Activated CD4-positive, alpha-beta memory T cell treated with anti-CD3 and anti-CD28 coated beads for 36 hours (primary cell): Measurements from ENCODE around the gene CSTPP1. TPM values are rescaled to one million over a fixed set of nuclear protein-coding genes. Genes with fewer than 3 reads are reported as not detected.
A peak's percentile ranks its signal among the peaks of the same experiment; 100 is the strongest.
"Not testable (repeated sequence)": the region's sequence is repeated elsewhere in the genome, so short reads cannot be mapped to it uniquely, and the experiment has no call there.

ENCODE experiments used
- CTCF ChIA-PET: fragments of 350-600 bp; sonication (Branson Sonifier 250); formaldehyde crosslinking; loops from one replicate; lab custom pipeline; 2021; ENCODE audit warnings: antibody characterized with exemption, inconsistent platforms; lab: Charles Lee
- POLR2A ChIA-PET: fragments of 350-600 bp; sonication (Branson Sonifier 250); formaldehyde crosslinking; loops from one replicate; lab custom pipeline; 2021; ENCODE audit warnings: antibody characterized with exemption; lab: Charles Lee
- DNase-seq: peaks from one replicate; pipeline ENCODE4 v3.0.0-alpha.2; 2020
- H3K27ac Mint-ChIP-seq: one replicate; pipeline ENCODE4 v1.8.0; 2021; ENCODE audit warnings: mixed read lengths
- H3K27me3 Mint-ChIP-seq: one replicate; pipeline ENCODE4 v1.8.0; 2021; ENCODE audit warnings: mixed read lengths
- H3K36me3 Mint-ChIP-seq: one replicate; pipeline ENCODE4 v1.8.0; 2021; ENCODE audit warnings: mixed read lengths
- H3K4me1 Mint-ChIP-seq: one replicate; pipeline ENCODE4 v1.8.0; 2021; ENCODE audit warnings: low read depth, mixed read lengths
- H3K4me3 Mint-ChIP-seq: one replicate; pipeline ENCODE4 v1.8.0; 2021; ENCODE audit warnings: mild to moderate bottlenecking, mixed read lengths
- H3K9me3 Mint-ChIP-seq: one replicate; pipeline ENCODE4 v1.8.0; 2021; ENCODE audit warnings: mixed read lengths
- intact Hi-C: fragments of 100-400 bp; cut with micrococcal nuclease; formaldehyde crosslinking; loops from one replicate; pipeline ENCODE4 v1.15.1; 2023
- total RNA-seq, 2 experiments: library from RNA; stranded (reverse); gene quantifications; one replicate each; pipeline ENCODE4 v1.2.3, GENCODE V29; 2021

CSTPP1 gene
- total RNA-seq, 2 experiments from 2014 or later, result 18.4 to 18.5 TPM

DNA sequence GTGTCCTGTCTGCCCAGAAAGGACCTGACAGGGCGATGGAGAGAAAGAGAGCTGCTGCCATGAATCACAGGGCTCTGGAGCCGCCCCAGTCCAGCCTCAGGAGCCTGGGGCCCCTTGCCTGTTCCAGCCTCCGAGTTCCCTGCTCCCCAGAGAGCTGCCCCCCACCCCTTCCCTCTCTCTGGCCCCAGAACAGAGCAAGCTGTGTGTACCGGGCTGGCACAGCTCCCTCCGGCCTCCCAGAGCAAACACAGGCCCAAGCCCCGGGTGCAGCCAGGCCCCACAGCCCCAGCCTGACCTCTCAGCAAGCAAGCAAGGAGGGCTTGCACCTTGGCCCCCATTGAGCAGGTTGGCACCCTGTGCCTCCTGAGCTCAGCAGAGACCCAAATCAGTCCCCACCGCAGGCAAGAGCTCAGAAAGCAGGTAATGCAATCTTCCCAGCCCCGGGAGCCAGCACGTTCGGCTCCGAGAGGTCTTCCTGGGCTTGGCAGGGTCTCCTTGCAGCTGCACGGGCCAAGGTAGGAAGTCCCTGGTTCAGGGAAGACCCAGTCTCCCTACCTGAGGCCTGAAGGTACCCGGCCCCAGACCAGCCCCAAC, 248.2 kb downstream of the CSTPP1 start:
- Mint-ChIP-seq H3K4me3 (no peak overlapping the region), H3K36me3 (no peaks in the 10 kb centered on the region), H3K27me3 (peaks cover 23% of the 10 kb centered on the region), H3K4me1 (peaks cover 9% of the 10 kb centered on the region), H3K27ac (no peak overlapping the region), H3K9me3 (no peaks in the 10 kb centered on the region)
- ChIA-PET CTCF (interaction anchor here (0.9 kb wide), 1 partner anchor 32 kb away, joined by 3 read pairs; no protein-coding TSS in a partner anchor), POLR2A (interaction anchor here (1.1 kb wide), 1 partner anchor 30 kb away, joined by 6 read pairs; the partner anchor contains the start of gene DDB2)
- intact Hi-C loops, result no loop called here
- no peak for DNase-seq

DNA sequence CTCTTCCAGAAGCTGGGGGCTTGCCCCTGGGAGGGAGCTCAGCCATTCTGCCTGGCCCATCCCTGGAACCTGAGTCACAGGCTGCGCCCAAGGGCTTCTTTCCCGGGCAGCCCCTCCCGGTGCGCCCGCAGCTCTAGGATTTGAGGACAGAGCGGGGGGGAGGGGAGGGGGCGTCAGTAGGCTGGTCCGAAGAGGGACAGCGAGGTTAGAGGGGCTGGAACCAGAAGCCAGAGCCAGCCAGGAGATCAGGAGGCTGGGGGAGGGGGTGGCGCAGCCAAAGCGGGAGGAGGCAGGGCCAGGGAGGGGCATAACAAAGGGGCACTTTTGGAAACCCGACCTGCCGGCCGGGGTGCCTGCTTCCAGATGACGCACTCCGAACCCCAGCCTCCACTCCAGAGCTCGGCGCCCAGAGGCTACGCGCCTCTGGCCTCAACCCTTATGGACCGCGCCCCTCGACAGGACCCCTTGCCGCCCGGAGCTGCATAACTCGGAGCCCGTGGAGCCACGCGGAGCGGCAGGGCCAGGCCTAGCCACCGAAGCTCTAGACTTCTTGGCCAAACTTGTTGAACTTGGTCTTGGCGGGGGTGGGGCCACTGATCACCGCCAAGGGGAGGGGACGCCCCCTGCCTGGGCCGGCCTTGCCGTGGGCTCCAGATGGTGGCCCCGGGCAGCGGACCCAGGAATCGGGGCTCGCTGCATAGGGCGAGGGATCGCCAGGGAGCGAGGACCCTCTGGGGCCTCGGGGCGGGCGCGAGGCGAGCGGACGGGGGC, 248.9 kb downstream of the CSTPP1 start:
- Mint-ChIP-seq H3K36me3 (no peaks in the 10 kb centered on the region), H3K4me1 (peaks cover 9% of the 10 kb centered on the region), H3K27me3 (peaks cover 23% of the 10 kb centered on the region), H3K9me3 (no peaks in the 10 kb centered on the region), H3K4me3 (peak overlapping the region; percentile 39), H3K27ac (no peak overlapping the region)
- intact Hi-C loops, result loop anchor here (2.0 kb wide), 1 partner anchor 29 kb away; the partner anchor contains the start of gene DDB2
- DNase-seq, result no peak
- ChIA-PET POLR2A (interaction anchor here (1.1 kb wide), 1 partner anchor 29 kb away, joined by 6 read pairs; the partner anchor contains the start of gene DDB2), CTCF (no interaction called here)

DNA sequence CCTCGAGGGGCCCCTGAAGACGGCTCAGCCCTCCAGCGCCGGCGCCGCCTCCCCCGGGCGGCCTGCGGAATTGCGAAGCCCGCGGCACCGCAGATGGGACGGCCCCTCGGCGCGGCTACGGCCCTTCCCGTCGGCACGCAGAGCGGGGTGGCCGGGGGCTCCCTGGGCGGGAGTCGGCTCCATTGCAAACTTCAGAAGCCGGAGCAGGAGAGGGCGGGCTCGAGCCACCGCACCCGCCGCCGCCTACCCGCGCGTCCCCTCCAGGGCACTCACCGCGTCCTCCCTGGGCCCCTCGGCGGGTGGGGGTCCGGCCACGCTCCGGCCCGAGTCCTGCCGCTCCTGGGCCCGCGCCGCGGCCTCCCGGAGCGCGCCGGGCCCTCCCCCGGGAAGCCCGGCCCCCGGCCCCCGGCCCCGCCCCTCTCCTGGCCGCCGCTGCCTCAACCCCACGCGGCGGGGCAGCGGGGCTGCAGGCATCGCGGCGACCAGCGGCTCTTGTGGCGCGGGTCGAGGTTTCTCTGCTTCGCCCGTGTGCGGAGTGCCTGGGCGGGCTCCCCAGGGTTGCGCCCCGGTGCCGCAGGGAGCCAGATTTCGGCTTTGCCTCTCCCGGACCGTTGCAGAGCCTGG, 249.6 kb downstream of the CSTPP1 start, which contains the start of gene PACSIN3:
Gene PACSIN3 (minus strand): TSS at position 359 of the 624 bp plus-strand sequence. CDS start 3,707 bp downstream, outside the sequence.
- ChIA-PET CTCF (interaction anchor here (0.7 to 2.1 kb wide), 2 partner anchors 9 to 28 kb away, joined by 3 to 11 read pairs; partner anchors contain the start of gene ARFGAP2), POLR2A (interaction anchor here (1.2 to 1.7 kb wide), 2 partner anchors 29 to 63 kb away, joined by 3 to 12 read pairs; partner anchors contain the start of genes ACP2 and DDB2)
- no peaks in the 10 kb centered on the region for H3K9me3 Mint-ChIP-seq
- H3K27me3 Mint-ChIP-seq, result peaks cover 23% of the 10 kb centered on the region
- peak; percentile 52 for DNase-seq
- intact Hi-C loops, result loop anchor here (2.0 kb wide), 1 partner anchor 29 kb away; the partner anchor contains the start of gene DDB2
- H3K4me3 Mint-ChIP-seq, result peak within 1 kb of the TSS; percentile 68
- H3K36me3 Mint-ChIP-seq, result no peaks in the 10 kb centered on the region
- no peak within 1 kb of the TSS for H3K27ac Mint-ChIP-seq
- H3K4me1 Mint-ChIP-seq, result peaks cover 9% of the 10 kb centered on the region

DNA sequence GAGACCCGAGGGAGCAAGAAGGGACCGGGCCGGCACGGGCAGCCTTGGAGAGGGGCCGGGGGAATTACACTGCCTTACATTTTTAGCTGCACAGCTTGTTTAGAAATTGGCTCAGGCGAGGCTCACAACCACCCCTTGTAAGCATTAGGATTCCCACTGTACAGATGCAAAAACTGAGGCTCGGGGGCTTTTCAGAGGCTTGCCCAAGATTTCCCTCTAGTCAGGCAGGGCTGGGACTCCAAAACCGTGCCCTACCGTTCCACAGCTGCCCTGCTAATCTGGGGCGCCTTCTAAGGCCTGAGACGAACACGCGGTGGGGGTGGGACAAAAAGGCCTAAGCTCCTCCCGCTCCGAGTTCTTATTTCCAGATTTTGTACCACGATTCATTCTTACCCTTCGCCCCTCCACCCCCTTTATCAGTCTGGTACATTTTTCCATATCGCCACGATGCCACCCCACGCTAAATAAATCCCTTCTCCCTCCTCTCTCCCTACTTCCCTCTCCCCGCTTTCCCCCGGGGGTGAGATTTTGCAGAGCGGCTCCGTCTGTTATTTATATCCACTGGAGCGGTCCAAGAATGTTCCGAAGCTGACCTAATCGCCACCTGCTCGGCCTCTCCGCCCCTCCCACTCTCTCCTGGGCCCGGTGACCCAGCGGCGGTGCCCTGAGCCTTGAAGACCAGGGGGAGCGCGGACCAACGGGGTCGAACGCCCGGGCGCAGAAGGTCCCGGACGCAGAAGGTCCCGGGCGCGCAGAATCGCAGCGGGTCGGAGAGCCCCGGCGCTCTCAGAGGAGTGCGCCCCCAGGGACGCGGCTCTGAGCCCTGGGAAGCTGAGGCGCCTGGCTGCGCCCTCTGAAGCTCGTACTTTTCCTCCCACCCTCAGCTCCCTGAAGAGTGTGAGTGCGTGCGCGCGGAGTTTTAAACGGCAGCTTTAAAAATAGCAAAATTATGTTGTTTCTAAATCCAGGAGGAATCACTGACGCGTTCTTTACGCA, 250.4 kb downstream of the CSTPP1 start:
- Mint-ChIP-seq H3K36me3 (no peaks in the 10 kb centered on the region), H3K27me3 (peaks cover 23% of the 10 kb centered on the region), H3K4me3 (peak overlapping the region; percentile 68), H3K27ac (no peak overlapping the region), H3K4me1 (peaks cover 9% of the 10 kb centered on the region), H3K9me3 (no peaks in the 10 kb centered on the region)
- ChIA-PET CTCF (interaction anchor here (0.7 to 2.1 kb wide), 6 partner anchors 10 to 569 kb away, joined by 3 to 11 read pairs (median 3); partner anchors contain the start of gene ARFGAP2), POLR2A (interaction anchor here (0.7 to 1.7 kb wide), 3 partner anchors 28 to 173 kb away, joined by 3 to 12 read pairs (median 3); partner anchors contain the start of genes ACP2 and DDB2)
- DNase-seq, result peak; percentile 65
- intact Hi-C loops, result loop anchor here (1.0 to 2.0 kb wide), 2 partner anchors 10 to 28 kb away; partner anchors contain the start of gene DDB2

DNA sequence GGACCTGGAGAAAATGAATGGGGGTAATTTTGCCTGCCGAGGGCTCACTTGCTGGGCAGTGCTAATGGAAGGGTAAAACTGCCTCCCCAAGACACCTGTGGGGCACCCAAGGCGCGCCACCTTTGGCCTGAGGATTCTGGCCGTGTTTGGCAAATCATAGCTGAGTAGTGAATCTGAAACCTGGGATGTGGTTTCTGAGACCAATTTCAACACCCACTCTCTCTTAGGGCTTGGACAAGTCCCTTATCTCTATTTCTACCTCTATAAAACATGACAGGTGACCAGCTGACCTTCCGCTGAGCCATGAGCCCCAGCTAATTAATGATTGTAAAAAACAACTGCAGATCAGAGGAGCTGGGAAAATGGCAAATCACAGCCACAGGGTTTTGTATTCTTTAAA, 251.2 kb downstream of the CSTPP1 start:
- ChIA-PET POLR2A (interaction anchor here (1.7 kb wide), 1 partner anchor 27 kb away, joined by 12 read pairs; the partner anchor contains the start of gene DDB2), CTCF (interaction anchor here (0.7 to 2.1 kb wide), 6 partner anchors 11 to 569 kb away, joined by 3 to 11 read pairs (median 3); partner anchors contain the start of gene ARFGAP2)
- H3K4me3 Mint-ChIP-seq, result no peak overlapping the region
- peaks cover 23% of the 10 kb centered on the region for H3K27me3 Mint-ChIP-seq
- DNase-seq, result no peak
- peaks cover 9% of the 10 kb centered on the region for H3K4me1 Mint-ChIP-seq
- H3K27ac Mint-ChIP-seq, result no peak overlapping the region
- H3K9me3 Mint-ChIP-seq, result no peaks in the 10 kb centered on the region
- H3K36me3 Mint-ChIP-seq, result no peaks in the 10 kb centered on the region
- intact Hi-C loops, result loop anchor here (1.0 to 2.0 kb wide), 2 partner anchors 10 to 27 kb away; partner anchors contain the start of gene DDB2

DNA sequence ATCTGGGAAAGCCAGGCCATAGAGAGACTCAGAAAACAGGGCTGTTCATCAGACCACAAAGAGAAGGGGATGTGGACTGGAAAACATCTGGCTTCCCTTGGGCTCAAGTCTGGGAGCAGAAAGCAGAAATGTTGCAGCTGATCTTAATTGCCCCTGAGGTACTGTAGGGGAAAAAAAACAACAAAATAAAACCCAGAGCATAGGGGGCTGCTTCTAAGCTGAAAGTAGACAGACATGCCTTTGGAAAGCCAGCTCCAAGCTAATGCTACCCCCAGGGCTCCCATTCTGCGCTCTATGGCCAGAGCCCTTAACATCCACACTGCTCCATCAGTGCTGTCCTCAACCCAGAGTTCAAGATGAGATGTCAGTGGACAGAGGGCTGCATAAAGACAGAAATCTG, 251.7 kb downstream of the CSTPP1 start:
- Mint-ChIP-seq H3K4me3 (no peak overlapping the region), H3K4me1 (peaks cover 9% of the 10 kb centered on the region), H3K36me3 (no peaks in the 10 kb centered on the region), H3K27me3 (peaks cover 23% of the 10 kb centered on the region), H3K9me3 (no peaks in the 10 kb centered on the region), H3K27ac (no peak overlapping the region)
- no peak for DNase-seq
- intact Hi-C loops, result no loop called here
- ChIA-PET CTCF (interaction anchor here (1.0 to 2.1 kb wide), 4 partner anchors 11 to 83 kb away, joined by 3 to 11 read pairs (median 6); partner anchors contain the start of gene ARFGAP2), POLR2A (no interaction called here)

DNA sequence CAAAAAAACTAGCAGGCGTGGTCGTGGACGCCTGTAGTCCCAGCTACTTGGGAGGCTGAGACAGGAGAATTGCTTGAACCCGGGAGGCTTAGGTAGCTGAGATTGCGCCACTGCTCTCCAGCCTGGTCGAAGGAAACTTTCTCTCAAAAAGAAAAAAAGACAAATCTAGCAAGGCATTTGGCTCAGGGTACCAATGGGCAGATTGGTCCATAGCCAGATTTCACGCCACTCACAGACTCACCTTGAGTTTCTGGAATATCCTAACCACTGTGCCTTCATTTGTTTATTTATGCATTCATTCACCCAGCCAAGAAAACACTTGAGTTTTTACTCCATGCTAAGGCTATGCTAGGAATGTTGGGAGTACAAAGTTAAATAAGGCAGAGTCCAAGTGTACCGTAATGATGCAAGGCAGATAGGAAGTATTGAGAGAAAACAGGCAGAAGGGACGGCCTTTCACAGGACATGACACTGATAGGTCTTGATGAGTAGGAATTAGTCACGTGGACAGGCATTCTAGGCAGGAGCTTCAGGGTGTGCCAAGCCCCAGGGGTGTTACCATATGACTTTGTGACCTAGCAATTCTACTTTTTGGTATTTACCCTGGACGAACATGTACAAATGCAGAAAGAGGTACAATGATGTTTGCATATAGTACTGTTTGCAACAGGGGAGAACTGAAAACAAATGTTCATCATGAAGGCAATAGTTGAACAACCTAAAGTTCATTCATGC, 252.7 kb downstream of the CSTPP1 start:
- no peaks in the 10 kb centered on the region for H3K9me3 Mint-ChIP-seq
- H3K27ac Mint-ChIP-seq, result no peak overlapping the region
- H3K4me3 Mint-ChIP-seq, result no peak overlapping the region
- peaks cover 9% of the 10 kb centered on the region for H3K4me1 Mint-ChIP-seq
- no peaks in the 10 kb centered on the region for H3K36me3 Mint-ChIP-seq
- H3K27me3 Mint-ChIP-seq, result peaks cover 19% of the 10 kb centered on the region
- intact Hi-C loops, result no loop called here
- ChIA-PET CTCF (interaction anchor here (1.2 kb wide), 1 partner anchor 11 kb away, joined by 3 read pairs; no protein-coding TSS in a partner anchor), POLR2A (interaction anchor here (0.7 kb wide), 1 partner anchor 21 kb away, joined by 3 read pairs; no protein-coding TSS in a partner anchor)
- no peak for DNase-seq

DNA sequence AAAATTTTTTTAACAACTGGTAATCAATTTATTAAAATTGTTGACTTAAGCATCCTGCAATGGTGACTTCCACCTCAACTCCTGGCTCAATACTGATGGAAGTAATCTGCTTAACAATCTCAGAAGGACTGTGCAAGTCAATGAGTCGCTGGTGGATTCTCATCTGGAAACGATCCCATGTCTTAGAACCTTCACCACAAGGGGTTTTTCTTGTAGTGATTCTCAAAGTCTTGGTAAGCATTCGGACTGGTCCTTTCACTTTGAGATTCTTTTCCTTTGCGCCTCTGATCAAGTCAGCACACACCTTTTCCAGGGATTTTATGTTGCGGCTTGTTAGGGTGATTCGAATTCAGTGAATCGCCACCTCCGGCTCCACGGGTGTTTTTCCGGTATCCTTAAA, 254.6 kb downstream of the CSTPP1 start:
- DNase-seq, intact Hi-C loops, CTCF ChIA-PET, H3K4me3 Mint-ChIP-seq, H3K27ac Mint-ChIP-seq, H3K36me3 Mint-ChIP-seq, POLR2A ChIA-PET, H3K4me1 Mint-ChIP-seq, H3K9me3 Mint-ChIP-seq: not testable (repeated sequence)
- peaks cover 15% of the 10 kb centered on the region for H3K27me3 Mint-ChIP-seq

DNA sequence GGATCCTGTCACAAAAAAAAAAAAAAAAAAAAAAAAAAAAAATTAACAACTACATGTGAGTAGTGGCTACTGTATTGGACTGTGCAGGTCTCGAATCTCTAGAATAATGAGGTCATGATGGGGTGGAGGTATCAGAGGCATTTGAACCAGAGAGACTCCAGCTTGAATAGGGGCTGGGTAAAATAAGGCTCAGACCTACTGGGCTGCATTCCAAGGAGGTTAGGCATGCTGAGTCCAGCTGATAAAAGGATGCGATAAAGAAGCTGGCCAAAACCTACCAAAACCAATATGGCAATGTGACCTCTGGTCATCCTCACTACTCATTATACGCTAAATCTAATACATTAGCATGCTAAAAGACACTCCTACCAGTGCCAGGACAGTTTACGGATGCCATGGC, 255.6 kb downstream of the CSTPP1 start:
- Mint-ChIP-seq H3K9me3 (no peaks in the 10 kb centered on the region), H3K4me3 (no peak overlapping the region), H3K4me1 (peaks cover 4% of the 10 kb centered on the region), H3K36me3 (no peaks in the 10 kb centered on the region), H3K27ac (no peak overlapping the region), H3K27me3 (peaks cover 10% of the 10 kb centered on the region)
- intact Hi-C loops, result no loop called here
- CTCF ChIA-PET, result no interaction called here
- DNase-seq, result no peak
- POLR2A ChIA-PET, result no interaction called here

DNA sequence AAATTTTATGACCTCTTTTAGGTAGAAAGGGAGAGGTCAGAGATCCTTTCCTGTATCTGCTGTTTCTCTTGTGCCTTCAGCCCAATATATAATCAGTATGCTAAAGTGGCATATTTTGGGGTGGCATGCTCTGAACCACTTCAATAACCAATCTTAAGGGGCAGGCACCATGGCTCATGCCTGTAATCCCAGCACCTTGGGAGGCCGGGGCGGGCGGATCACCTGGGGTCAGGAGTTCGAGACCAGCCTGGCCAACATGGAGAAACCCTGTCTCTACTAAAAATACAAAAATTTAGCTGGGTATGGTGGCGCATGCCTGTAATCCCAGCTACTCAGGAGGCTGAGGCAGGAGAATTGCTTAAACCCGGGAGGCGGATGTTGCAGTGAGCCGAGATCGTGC, 261.6 kb downstream of the CSTPP1 start:
- DNase-seq, H3K27me3 Mint-ChIP-seq, H3K4me3 Mint-ChIP-seq, intact Hi-C loops, H3K9me3 Mint-ChIP-seq, H3K4me1 Mint-ChIP-seq, H3K36me3 Mint-ChIP-seq, CTCF ChIA-PET, H3K27ac Mint-ChIP-seq: not testable (repeated sequence)
- POLR2A ChIA-PET, result interaction anchor here (0.6 kb wide), 1 partner anchor 164 kb away, joined by 3 read pairs; no protein-coding TSS in a partner anchor
